HG02798 (cell line): ENCODE results near the gene MAP4K4.

ENCODE experiments used
- ATAC-seq: cut with Tn5 transposase; IDR thresholded peaks from one replicate; pipeline ENCODE4 v1.9.1; 2021; ENCODE audit warnings: mild to moderate bottlenecking; ENCODE audit not compliant: unreplicated experiment, poor library complexity

MAP4K4 gene

GRCh38 chr2:101718479-101718878 is 21.0 kb downstream of the MAP4K4 start:
- ATAC-seq, result no peak

GRCh38 chr2:101718993-101719571 is 21.6 kb downstream of the MAP4K4 start:
- peak; percentile 36 for ATAC-seq

GRCh38 chr2:101720732-101721131 is 23.2 kb downstream of the MAP4K4 start:
- ATAC-seq, result no peak

- ATAC-seq, result no peak
These were observed 25.4 kb downstream of the MAP4K4 start for GRCh38 chr2:101722864-101723263.

- no peak for ATAC-seq
These were observed 26.0 kb downstream of the MAP4K4 start for GRCh38 chr2:101723371-101724124.

GRCh38 chr2:101724125-101724474 is 26.6 kb downstream of the MAP4K4 start:
- no peak for ATAC-seq

GRCh38 chr2:101725038-101725437 is 27.5 kb downstream of the MAP4K4 start:
- no peak for ATAC-seq

- ATAC-seq, result no peak
These were observed 28.1 kb downstream of the MAP4K4 start for GRCh38 chr2:101725515-101726192.

GRCh38 chr2:101728865-101729264 is 31.4 kb downstream of the MAP4K4 start:
- no peak for ATAC-seq

GRCh38 chr2:101729521-101730190 is 32.1 kb downstream of the MAP4K4 start:
- ATAC-seq, result no peak

- ATAC-seq, result no peak
These were observed 33.9 kb downstream of the MAP4K4 start for GRCh38 chr2:101731221-101732054.

GRCh38 chr2:101732199-101732598 is 34.7 kb downstream of the MAP4K4 start:
- no peak for ATAC-seq

GRCh38 chr2:101732773-101733256 is 35.3 kb downstream of the MAP4K4 start:
- ATAC-seq, result no peak

GRCh38 chr2:101733257-101733993 is 35.9 kb downstream of the MAP4K4 start:
- ATAC-seq, result no peak

GRCh38 chr2:101734505-101735165 is 37.1 kb downstream of the MAP4K4 start:
- ATAC-seq, result no peak

- no peak for ATAC-seq
These were observed 37.6 kb downstream of the MAP4K4 start for GRCh38 chr2:101735166-101735533.

GRCh38 chr2:101736233-101736632 is 38.7 kb downstream of the MAP4K4 start:
- no peak for ATAC-seq

GRCh38 chr2:101736861-101737291 is 39.4 kb downstream of the MAP4K4 start:
- no peak for ATAC-seq
